ENCODE results near the gene ICOS. TPM values are rescaled to one million over a fixed set of nuclear protein-coding genes. Genes with fewer than 3 reads are reported as not detected.

The ICOS gene
- polyA plus RNA-seq, 1 donor from 2014 or later = not detected

DNA sequence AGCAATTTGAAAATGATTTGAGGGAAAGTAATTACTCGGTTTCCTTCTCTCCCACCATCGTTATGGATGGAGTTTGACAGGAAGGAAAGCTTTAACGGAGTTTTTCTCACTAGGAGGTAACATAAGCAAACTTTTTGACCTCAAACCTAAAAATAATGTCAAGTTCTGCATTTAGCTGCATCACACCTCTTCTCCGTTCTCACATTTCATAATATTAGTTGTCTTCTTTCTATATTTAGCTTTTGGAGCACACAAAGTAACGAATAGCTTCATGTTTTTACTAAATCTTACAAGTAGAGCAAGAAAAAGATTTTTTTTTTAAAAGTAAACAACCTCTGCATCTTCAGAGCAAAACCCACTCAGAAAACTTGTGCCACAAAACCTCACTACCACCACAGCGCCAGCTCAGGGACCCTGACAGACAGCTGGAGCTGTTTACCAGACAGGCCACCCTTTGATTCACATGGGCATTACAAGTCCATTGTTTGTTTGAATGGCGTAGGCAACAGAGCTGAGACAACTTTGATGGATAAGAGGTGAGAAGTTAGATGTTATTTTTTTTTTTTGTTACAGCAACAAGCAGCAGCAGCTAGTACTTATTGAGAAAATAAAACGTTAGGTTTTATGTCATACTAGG, 21.9 kb upstream of the ICOS start:
- Histone ChIP-seq H3K4me2 (ENCODE audit: low read length) (no peak overlapping the region), H3K4me3 (ENCODE audit: low read length) (no peak overlapping the region), H2AFZ (ENCODE audit: low read depth, low read length) (no peak overlapping the region)

DNA sequence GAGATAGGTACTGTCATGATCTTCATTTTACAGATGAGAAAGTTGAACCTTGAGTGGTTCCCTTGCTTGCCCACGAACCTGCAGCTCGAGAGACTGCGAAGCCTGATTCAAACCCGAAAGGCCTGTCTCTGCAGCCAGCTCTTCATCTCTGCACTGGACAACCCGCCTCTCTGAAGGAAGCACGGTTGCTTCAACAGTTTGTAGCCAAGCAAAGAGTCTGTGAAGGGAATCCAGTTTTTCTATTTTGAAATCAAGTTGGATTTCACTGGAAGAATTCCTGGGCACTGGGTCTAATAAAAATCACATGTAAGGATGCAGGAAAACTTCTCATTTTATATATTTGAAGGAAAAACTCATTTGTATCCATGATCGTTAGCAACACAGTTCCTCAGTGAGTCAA, 21.3 kb upstream of the ICOS start:
- no peaks in the 10 kb centered on the region for H3K27me3 ChIP-seq (ENCODE audit: insufficient read depth, low read depth, low read length)
- no peaks in the 10 kb centered on the region for H3K9me2 ChIP-seq (ENCODE audit: insufficient read depth, low read length)
- no peak overlapping the region for H2AFZ ChIP-seq (ENCODE audit: low read depth, low read length)
- H3K4me3 ChIP-seq (ENCODE audit: low read length) = no peak overlapping the region
- H3F3A ChIP-seq (ENCODE audit: insufficient read depth, low read length, poor library complexity, severe bottlenecking) = no peaks in the 10 kb centered on the region
- H3K4me2 ChIP-seq (ENCODE audit: low read length) = no peak overlapping the region
- H3K9me3 ChIP-seq (ENCODE audit: low read length) = no peaks in the 10 kb centered on the region
- H3K36me3 ChIP-seq (ENCODE audit: insufficient read depth, low read length) = no peaks in the 10 kb centered on the region
- H4K20me1 ChIP-seq (ENCODE audit: insufficient read depth) = no peaks in the 10 kb centered on the region
- H3K79me2 ChIP-seq (replicated peaks; ENCODE audit: insufficient read depth, low read length) = no peaks in the 10 kb centered on the region
- H3K9ac ChIP-seq (ENCODE audit: low read length) = no peak overlapping the region
- no peak overlapping the region for H3K27ac ChIP-seq (ENCODE audit: low read length)
- TF ChIP-seq TAF1 (IDR thresholded peaks at IDR 0.05; ENCODE audit: low read depth) (no peak), EP300 (conservative IDR thresholded peaks at IDR 0.05; ENCODE audit: poor library complexity, severe bottlenecking) (no peak), POLR2AphosphoS5 (IDR thresholded peaks at IDR 0.05) (no peak), RAD21 (conservative IDR thresholded peaks at IDR 0.05) (no peak), SMC3 (conservative IDR thresholded peaks at IDR 0.05; ENCODE audit: poor library complexity) (no peak), EZH2 (IDR thresholded peaks at IDR 0.05; ENCODE audit: borderline replicate concordance, insufficient read depth, low read length, poor library complexity, severe bottlenecking) (no peak), MXI1 (conservative IDR thresholded peaks at IDR 0.05; ENCODE audit: poor library complexity, severe bottlenecking) (no peak)
- TF ChIP-seq, protein P1, sequence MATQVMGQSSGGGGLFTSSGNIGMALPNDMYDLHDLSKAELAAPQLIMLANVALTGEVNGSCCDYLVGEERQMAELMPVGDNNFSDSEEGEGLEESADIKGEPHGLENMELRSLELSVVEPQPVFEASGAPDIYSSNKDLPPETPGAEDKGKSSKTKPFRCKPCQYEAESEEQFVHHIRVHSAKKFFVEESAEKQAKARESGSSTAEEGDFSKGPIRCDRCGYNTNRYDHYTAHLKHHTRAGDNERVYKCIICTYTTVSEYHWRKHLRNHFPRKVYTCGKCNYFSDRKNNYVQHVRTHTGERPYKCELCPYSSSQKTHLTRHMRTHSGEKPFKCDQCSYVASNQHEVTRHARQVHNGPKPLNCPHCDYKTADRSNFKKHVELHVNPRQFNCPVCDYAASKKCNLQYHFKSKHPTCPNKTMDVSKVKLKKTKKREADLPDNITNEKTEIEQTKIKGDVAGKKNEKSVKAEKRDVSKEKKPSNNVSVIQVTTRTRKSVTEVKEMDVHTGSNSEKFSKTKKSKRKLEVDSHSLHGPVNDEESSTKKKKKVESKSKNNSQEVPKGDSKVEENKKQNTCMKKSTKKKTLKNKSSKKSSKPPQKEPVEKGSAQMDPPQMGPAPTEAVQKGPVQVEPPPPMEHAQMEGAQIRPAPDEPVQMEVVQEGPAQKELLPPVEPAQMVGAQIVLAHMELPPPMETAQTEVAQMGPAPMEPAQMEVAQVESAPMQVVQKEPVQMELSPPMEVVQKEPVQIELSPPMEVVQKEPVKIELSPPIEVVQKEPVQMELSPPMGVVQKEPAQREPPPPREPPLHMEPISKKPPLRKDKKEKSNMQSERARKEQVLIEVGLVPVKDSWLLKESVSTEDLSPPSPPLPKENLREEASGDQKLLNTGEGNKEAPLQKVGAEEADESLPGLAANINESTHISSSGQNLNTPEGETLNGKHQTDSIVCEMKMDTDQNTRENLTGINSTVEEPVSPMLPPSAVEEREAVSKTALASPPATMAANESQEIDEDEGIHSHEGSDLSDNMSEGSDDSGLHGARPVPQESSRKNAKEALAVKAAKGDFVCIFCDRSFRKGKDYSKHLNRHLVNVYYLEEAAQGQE (IDR thresholded peaks at IDR 0.05; ENCODE audit: borderline replicate concordance) = no peak
- TF ChIP-seq, protein P2, sequence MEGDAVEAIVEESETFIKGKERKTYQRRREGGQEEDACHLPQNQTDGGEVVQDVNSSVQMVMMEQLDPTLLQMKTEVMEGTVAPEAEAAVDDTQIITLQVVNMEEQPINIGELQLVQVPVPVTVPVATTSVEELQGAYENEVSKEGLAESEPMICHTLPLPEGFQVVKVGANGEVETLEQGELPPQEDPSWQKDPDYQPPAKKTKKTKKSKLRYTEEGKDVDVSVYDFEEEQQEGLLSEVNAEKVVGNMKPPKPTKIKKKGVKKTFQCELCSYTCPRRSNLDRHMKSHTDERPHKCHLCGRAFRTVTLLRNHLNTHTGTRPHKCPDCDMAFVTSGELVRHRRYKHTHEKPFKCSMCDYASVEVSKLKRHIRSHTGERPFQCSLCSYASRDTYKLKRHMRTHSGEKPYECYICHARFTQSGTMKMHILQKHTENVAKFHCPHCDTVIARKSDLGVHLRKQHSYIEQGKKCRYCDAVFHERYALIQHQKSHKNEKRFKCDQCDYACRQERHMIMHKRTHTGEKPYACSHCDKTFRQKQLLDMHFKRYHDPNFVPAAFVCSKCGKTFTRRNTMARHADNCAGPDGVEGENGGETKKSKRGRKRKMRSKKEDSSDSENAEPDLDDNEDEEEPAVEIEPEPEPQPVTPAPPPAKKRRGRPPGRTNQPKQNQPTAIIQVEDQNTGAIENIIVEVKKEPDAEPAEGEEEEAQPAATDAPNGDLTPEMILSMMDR (IDR thresholded peaks at IDR 0.05; ENCODE audit: poor library complexity, severe bottlenecking) = no peak

More for the DNA sequence above, 21.9 kb upstream of the ICOS start:
- no peaks in the 10 kb centered on the region for H3K9me3 ChIP-seq (ENCODE audit: low read length)
- H3K9ac ChIP-seq (ENCODE audit: low read length) = no peak overlapping the region
- no peaks in the 10 kb centered on the region for H3K9me2 ChIP-seq (ENCODE audit: insufficient read depth, low read length)
- H3F3A ChIP-seq (ENCODE audit: insufficient read depth, low read length, poor library complexity, severe bottlenecking) = no peaks in the 10 kb centered on the region
- no peaks in the 10 kb centered on the region for H4K20me1 ChIP-seq (ENCODE audit: insufficient read depth)
- no peaks in the 10 kb centered on the region for H3K27me3 ChIP-seq (ENCODE audit: insufficient read depth, low read depth, low read length)
- no peaks in the 10 kb centered on the region for H3K79me2 ChIP-seq (replicated peaks; ENCODE audit: insufficient read depth, low read length)
- no peaks in the 10 kb centered on the region for H3K36me3 ChIP-seq (ENCODE audit: insufficient read depth, low read length)
- H3K27ac ChIP-seq (ENCODE audit: low read length) = no peak overlapping the region
- no peak for TF ChIP-seq EZH2 (IDR thresholded peaks at IDR 0.05; ENCODE audit: borderline replicate concordance, insufficient read depth, low read length, poor library complexity, severe bottlenecking)
- no peak for TF ChIP-seq SMC3 (conservative IDR thresholded peaks at IDR 0.05; ENCODE audit: poor library complexity)
- no peak for TF ChIP-seq EP300 (conservative IDR thresholded peaks at IDR 0.05; ENCODE audit: poor library complexity, severe bottlenecking)
- no peak for TF ChIP-seq MXI1 (conservative IDR thresholded peaks at IDR 0.05; ENCODE audit: poor library complexity, severe bottlenecking)
- TF ChIP-seq, protein P1 (IDR thresholded peaks at IDR 0.05; ENCODE audit: borderline replicate concordance) = no peak
- no peak for TF ChIP-seq POLR2AphosphoS5 (IDR thresholded peaks at IDR 0.05)
- no peak for TF ChIP-seq RAD21 (conservative IDR thresholded peaks at IDR 0.05)
- TF ChIP-seq, protein P2 (IDR thresholded peaks at IDR 0.05; ENCODE audit: poor library complexity, severe bottlenecking) = no peak
- TF ChIP-seq TAF1 (IDR thresholded peaks at IDR 0.05; ENCODE audit: low read depth) = no peak
